BJ (cell line): ENCODE results near the gene TSPAN31. TPM values are rescaled to one million over a fixed set of nuclear protein-coding genes. Genes with fewer than 3 reads are reported as not detected.

Experiments used
- CTCF ChIA-PET: fragments of 350-600 bp; formaldehyde crosslinking; extraction: SDS; loops from one replicate; lab custom pipeline; 2021; ENCODE audit warnings: antibody characterized with exemption, inconsistent platforms; lab: Yijun Ruan, JAX
- POLR2A ChIA-PET: fragments of 300-600 bp; sonication (Branson Sonifier 250); formaldehyde crosslinking; extraction: SDS; loops from one replicate; lab custom pipeline; 2021; ENCODE audit warnings: antibody characterized with exemption; lab: Charles Lee
- DNase-seq: peaks from one replicate; pipeline ENCODE4 v3.0.0-alpha.2; 2011; ENCODE audit warnings: low read depth
- H3K27me3 ChIP-seq: 2 replicates; pipeline ENCODE4 v1.6.0; 2011; ENCODE audit warnings: low read length; ENCODE audit not compliant: control insufficient read depth, insufficient read depth
- H3K36me3 ChIP-seq: 2 replicates; pipeline ENCODE4 v1.5.1; 2011; ENCODE audit warnings: low read length; ENCODE audit not compliant: control insufficient read depth, insufficient read depth
- H3K4me3 ChIP-seq: 2 replicates; pipeline ENCODE4 v1.5.1; 2011; ENCODE audit warnings: low read depth, mild to moderate bottlenecking, control low read depth, low read length
- CTCF ChIP-seq: IDR thresholded peaks from 2 replicates; pipeline ENCODE4 v1.5.1; 2011; ENCODE audit warnings: low read depth, mild to moderate bottlenecking, control low read depth, inconsistent platforms, low read length, moderate library complexity; ENCODE audit not compliant: insufficient read depth
- polyA plus RNA-seq: library from polyadenylated mRNA; depleted of rRNA; stranded (reverse); fragments of >200 nt; gene quantifications from 2 replicates; pipeline ENCODE4 v1.2.3, GENCODE V29; 2011

The TSPAN31 gene
- polyA plus RNA-seq, 1 experiment = 25.7 TPM

DNA sequence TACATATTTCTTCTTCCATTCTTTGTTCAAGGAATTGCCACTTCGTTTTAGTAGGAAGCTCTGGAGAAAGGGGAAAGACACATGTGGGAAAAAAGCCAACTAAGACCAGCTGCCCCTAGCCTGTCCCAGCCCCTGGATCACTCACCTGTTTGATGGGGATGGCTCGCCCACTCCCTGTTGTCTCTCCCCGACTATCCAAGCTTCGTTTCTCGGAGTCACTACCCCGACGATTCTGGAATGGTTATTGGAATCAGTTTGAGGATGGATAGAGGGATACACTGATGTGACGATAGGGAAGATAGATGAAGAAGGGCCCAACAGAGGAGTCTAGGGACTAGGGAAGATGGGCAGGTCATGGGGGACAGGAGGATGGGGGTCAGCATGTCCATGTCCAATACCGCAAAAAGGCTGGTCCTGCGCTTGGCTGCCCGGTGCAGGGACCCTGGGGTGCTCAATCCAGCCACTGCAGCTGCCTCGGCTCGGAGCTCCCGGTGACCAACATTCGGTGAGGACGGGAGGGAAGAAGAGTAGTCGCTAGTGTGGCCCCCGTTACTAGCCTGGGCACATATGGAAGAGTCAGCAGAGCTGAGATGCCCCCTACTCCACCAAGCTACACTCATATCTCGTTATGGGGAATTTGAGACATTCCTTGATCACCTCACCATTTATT lies 13.3 kb upstream of the TSPAN31 start:
- no peak for DNase-seq
- no peak overlapping the region for H3K4me3 ChIP-seq
- ChIA-PET CTCF (interaction anchor here (0.8 to 1.8 kb wide), 3 partner anchors 8 to 172 kb away, joined by 3 to 5 read pairs (median 4); no protein-coding TSS in a partner anchor), POLR2A (no interaction called here)
- H3K36me3 ChIP-seq = peaks cover 4% of the 10 kb centered on the region
- H3K27me3 ChIP-seq = peaks cover 17% of the 10 kb centered on the region
- TF ChIP-seq CTCF = no peak

GRCh38 chr12:57732270-57732669 lies 12.6 kb upstream of the TSPAN31 start:
- POLR2A ChIA-PET = no interaction called here
- peaks cover 24% of the 10 kb centered on the region for H3K27me3 ChIP-seq
- H3K4me3 ChIP-seq = no peak overlapping the region
- peaks cover 3% of the 10 kb centered on the region for H3K36me3 ChIP-seq
- DNase-seq = no peak
- CTCF ChIA-PET = interaction anchor here (0.9 to 2.8 kb wide), 2 partner anchors 148 to 172 kb away, joined by 4 to 10 read pairs; no protein-coding TSS in a partner anchor
- TF ChIP-seq CTCF = no peak

- Histone ChIP-seq H3K4me3 (no peak overlapping the region), H3K27me3 (peaks cover 28% of the 10 kb centered on the region), H3K36me3 (no peaks in the 10 kb centered on the region)
- no peak for DNase-seq
- CTCF ChIA-PET = interaction anchor here (0.9 to 2.8 kb wide), 3 partner anchors 12 to 171 kb away, joined by 3 to 10 read pairs (median 4); partner anchors contain the start of gene TSPAN31
- POLR2A ChIA-PET = no interaction called here
- no peak for TF ChIP-seq CTCF
Measured at GRCh38 chr12:57732726-57733593, 11.9 kb upstream of the TSPAN31 start.

DNA sequence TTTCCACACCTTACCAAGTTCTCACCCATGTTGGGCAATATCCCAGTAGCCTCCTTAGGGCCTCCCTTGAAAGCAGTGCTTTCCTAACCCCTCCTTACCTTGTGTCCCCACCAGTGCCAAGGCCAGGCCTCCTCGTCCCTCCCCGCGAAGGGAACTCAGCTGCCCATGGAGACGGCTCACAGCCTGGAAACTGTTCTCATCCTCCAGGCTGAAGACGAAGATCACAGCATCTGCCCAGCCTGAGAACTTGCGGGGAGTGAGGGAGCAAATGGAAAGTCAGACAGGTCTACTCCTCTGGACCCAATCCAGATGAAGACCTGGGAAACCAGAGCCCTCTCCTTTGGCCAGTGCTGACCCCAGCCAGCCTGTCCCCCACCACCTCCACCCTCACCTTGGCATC lies 10.9 kb upstream of the TSPAN31 start:
- no peak for DNase-seq
- ChIA-PET POLR2A (no interaction called here), CTCF (interaction anchor here (1.0 to 2.8 kb wide), 2 partner anchors 11 to 150 kb away, joined by 3 to 10 read pairs; partner anchors contain the start of gene TSPAN31)
- no peaks in the 10 kb centered on the region for H3K36me3 ChIP-seq
- peaks cover 31% of the 10 kb centered on the region for H3K27me3 ChIP-seq
- no peak overlapping the region for H3K4me3 ChIP-seq
- TF ChIP-seq CTCF = no peak

GRCh38 chr12:57734591-57734990 lies 10.2 kb upstream of the TSPAN31 start:
- no peak for DNase-seq
- CTCF ChIA-PET = interaction anchor here (1.3 to 4.4 kb wide), 3 partner anchors 9 to 151 kb away, joined by 3 to 58 read pairs (median 10); no protein-coding TSS in a partner anchor

More at GRCh38 chr12:57734591-57734990, 10.2 kb upstream of the TSPAN31 start:
- no peak for TF ChIP-seq CTCF
- POLR2A ChIA-PET = no interaction called here
- H3K27me3 ChIP-seq = peaks cover 36% of the 10 kb centered on the region
- no peaks in the 10 kb centered on the region for H3K36me3 ChIP-seq
- no peak overlapping the region for H3K4me3 ChIP-seq
